HepG2 (cell line): Measurements from ENCODE around the gene PDGFB. TPM values are rescaled to one million over a fixed set of nuclear protein-coding genes. Genes with fewer than 3 reads are reported as not detected.
A peak's percentile ranks its signal among the peaks of the same experiment; 100 is the strongest.

Experiments
- DR1 ChIP-seq: sonication (generic); formaldehyde crosslinking; IDR thresholded peaks from 2 replicates; pipeline ENCODE4 v1.8.0; 2021; ENCODE audit warnings: mild to moderate bottlenecking, missing genetic modification reagents, inconsistent platforms
- FOXC1 ChIP-seq: sonication (generic); formaldehyde crosslinking; IDR thresholded peaks from 2 replicates; pipeline ENCODE4 v1.8.0; 2022; ENCODE audit warnings: mild to moderate bottlenecking, missing genetic modification reagents, borderline replicate concordance
- GZF1 ChIP-seq: sonication (generic); formaldehyde crosslinking; IDR thresholded peaks from 2 replicates; pipeline ENCODE4 v1.5.1; 2020; ENCODE audit warnings: mild to moderate bottlenecking, missing genetic modification reagents
- HMG20B ChIP-seq: conservative IDR thresholded peaks from 2 replicates; pipeline ENCODE4 v1.6.1; 2016; ENCODE audit warnings: missing genetic modification reagents, missing compliant biosample characterization
- HNRNPLL ChIP-seq: fragments of 200-400 bp; formaldehyde crosslinking; IDR thresholded peaks from 2 replicates; pipeline ENCODE4 v1.6.1; 2017; ENCODE audit warnings: mild to moderate bottlenecking, low read depth, low read length; ENCODE audit not compliant: poor library complexity, severe bottlenecking
- HOXA9 ChIP-seq: sonication (generic); formaldehyde crosslinking; IDR thresholded peaks from 2 replicates; pipeline ENCODE4 v1.8.1; 2022; ENCODE audit warnings: missing genetic modification reagents, mild to moderate bottlenecking, moderate library complexity, borderline replicate concordance
- JUND ChIP-seq: sonication (generic); formaldehyde crosslinking; IDR thresholded peaks from 2 replicates; pipeline ENCODE4 v1.8.0; 2022; ENCODE audit warnings: mild to moderate bottlenecking, missing genetic modification reagents
- KDM6A ChIP-seq: IDR thresholded peaks from 2 replicates; pipeline ENCODE4 v1.6.1; 2016; ENCODE audit warnings: low read depth
- MTF2 ChIP-seq: sonication (generic); formaldehyde crosslinking; IDR thresholded peaks from 2 replicates; pipeline ENCODE4 v1.5.0; 2020; ENCODE audit warnings: missing genetic modification reagents, borderline replicate concordance
- NCOA5 ChIP-seq: sonication (generic); formaldehyde crosslinking; IDR thresholded peaks from 2 replicates; pipeline ENCODE4 v1.4.0; 2020; ENCODE audit warnings: missing genetic modification reagents
- NFATC3 ChIP-seq: sonication (generic); formaldehyde crosslinking; IDR thresholded peaks from 2 replicates; pipeline ENCODE4 v1.5.1; 2020; ENCODE audit warnings: mild to moderate bottlenecking, missing genetic modification reagents
- POLR2AphosphoS5 ChIP-seq: IDR thresholded peaks from 2 replicates; pipeline ENCODE4 v1.6.1; 2012; ENCODE audit warnings: low read depth, low read length
- RCOR2 ChIP-seq: IDR thresholded peaks from 2 replicates; pipeline ENCODE4 v1.6.1; 2016; ENCODE audit warnings: missing biosample characterization, missing genetic modification reagents
- TARDBP ChIP-seq: sonication (generic); formaldehyde crosslinking; IDR thresholded peaks from 2 replicates; pipeline ENCODE4 v1.8.0; 2022; ENCODE audit warnings: mild to moderate bottlenecking, missing genetic modification reagents
- ZNF230 ChIP-seq: sonication (generic); formaldehyde crosslinking; IDR thresholded peaks from 2 replicates; pipeline ENCODE4 v1.4.0; 2020; ENCODE audit warnings: mild to moderate bottlenecking, missing genetic modification reagents
- ZNF510 ChIP-seq: sonication (generic); formaldehyde crosslinking; IDR thresholded peaks from 2 replicates; pipeline ENCODE4 v1.4.0; 2020; ENCODE audit warnings: low read depth, mild to moderate bottlenecking, missing genetic modification reagents
- ZNF570 ChIP-seq: sonication (generic); formaldehyde crosslinking; IDR thresholded peaks from 2 replicates; pipeline ENCODE4 v1.4.0; 2020; ENCODE audit warnings: mild to moderate bottlenecking, missing genetic modification reagents, borderline replicate concordance
- ZNF746 ChIP-seq: sonication (generic); formaldehyde crosslinking; IDR thresholded peaks from 2 replicates; pipeline ENCODE4 v1.8.0; 2022; ENCODE audit warnings: mild to moderate bottlenecking, missing genetic modification reagents
- polyA plus RNA-seq, 8 experiments: library from polyadenylated mRNA; depleted of rRNA in 3 of 8; stranded (reverse) in 7 of 8; unstranded in 1 of 8; fragments of >200 nt; fragmentation: Illumina TruSeq in 4 of 8; extraction: Trizol in 4 of 8; gene quantifications; 2 replicates each; pipeline versions ENCODE4 v1.2.1 to v1.2.3, GENCODE V29; 2011 to 2016; ENCODE audit warnings: low read depth in 4 of 8, missing spikeins in 1 of 8, mixed read lengths in 1 of 8; ENCODE audit not compliant: insufficient read depth in 1 of 8
- total RNA-seq, 5 experiments: library from RNA; depleted of rRNA; stranded (reverse); fragments of >200 nt; fragmentation: Illumina TruSeq; extraction: Trizol; gene quantifications; 2 replicates each; pipeline ENCODE4 v1.2.3, GENCODE V29; 2016; ENCODE audit warnings: low read depth in 1 of 5
- TF ChIP-seq, protein P1 (sequence below): sonication (generic); formaldehyde crosslinking; IDR thresholded peaks from 2 replicates; pipeline ENCODE4 v1.4.0; 2020; ENCODE audit warnings: missing genetic modification reagents
- TF ChIP-seq, protein P2 (sequence below): sonication (generic); formaldehyde crosslinking; IDR thresholded peaks from 2 replicates; pipeline ENCODE4 v1.4.0; 2020; ENCODE audit warnings: mild to moderate bottlenecking, missing genetic modification reagents, borderline replicate concordance
- TF ChIP-seq, protein P3 (sequence below): IDR thresholded peaks from 2 replicates; pipeline ENCODE4 v1.6.1; 2016; ENCODE audit warnings: low read depth
- TF ChIP-seq, protein P4 (sequence below): sonication (generic); formaldehyde crosslinking; IDR thresholded peaks from 2 replicates; pipeline ENCODE4 v1.5.0; 2020; ENCODE audit warnings: missing genetic modification reagents

The PDGFB gene
- total and polyA plus RNA-seq, 2 of the 13 experiments (the other 11 are each of a cell fraction or from before 2014, with no cell fraction given) = 1.4 to 10.1 TPM

DNA sequence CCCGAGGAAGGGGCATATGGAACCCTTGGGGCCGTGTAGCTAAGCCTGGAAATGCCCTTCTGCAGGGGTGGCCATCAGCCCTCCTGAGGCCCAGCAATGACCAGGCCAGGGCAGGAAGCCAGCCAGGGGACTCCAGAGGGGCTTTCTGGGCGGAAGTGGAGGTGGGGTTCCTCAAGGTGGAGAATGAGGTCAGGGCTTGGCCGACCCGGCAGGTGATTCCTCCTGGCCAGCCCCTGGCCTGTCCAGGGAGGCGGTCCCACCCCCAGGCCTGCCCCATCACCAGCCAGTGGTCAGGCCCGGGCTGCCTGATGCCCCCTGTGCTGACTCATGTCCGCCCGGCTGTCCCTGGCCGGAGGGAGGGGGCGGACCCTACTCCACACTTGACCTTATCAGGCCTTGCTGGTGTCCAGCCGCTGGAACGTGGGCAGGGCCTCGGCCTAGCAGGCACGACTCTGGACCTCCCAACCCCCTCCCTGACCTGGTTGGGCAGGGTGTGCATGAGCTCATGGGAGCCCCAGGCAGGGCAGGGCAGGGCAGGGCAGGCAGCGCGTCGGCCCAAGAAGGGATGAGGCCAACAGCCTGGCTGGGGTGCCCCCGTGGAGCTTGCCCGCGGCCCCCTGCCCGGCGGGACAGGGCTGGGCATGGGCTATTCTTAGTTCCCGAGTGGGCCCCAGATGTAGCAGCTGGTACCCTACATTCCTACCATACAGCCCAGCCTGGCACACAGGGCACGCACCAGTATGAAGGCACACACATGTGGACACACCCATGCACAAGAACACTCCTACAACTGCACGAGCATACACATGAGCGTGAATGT, 38.8 kb upstream of the PDGFB start (continued):
- TF ChIP-seq, protein P1, sequence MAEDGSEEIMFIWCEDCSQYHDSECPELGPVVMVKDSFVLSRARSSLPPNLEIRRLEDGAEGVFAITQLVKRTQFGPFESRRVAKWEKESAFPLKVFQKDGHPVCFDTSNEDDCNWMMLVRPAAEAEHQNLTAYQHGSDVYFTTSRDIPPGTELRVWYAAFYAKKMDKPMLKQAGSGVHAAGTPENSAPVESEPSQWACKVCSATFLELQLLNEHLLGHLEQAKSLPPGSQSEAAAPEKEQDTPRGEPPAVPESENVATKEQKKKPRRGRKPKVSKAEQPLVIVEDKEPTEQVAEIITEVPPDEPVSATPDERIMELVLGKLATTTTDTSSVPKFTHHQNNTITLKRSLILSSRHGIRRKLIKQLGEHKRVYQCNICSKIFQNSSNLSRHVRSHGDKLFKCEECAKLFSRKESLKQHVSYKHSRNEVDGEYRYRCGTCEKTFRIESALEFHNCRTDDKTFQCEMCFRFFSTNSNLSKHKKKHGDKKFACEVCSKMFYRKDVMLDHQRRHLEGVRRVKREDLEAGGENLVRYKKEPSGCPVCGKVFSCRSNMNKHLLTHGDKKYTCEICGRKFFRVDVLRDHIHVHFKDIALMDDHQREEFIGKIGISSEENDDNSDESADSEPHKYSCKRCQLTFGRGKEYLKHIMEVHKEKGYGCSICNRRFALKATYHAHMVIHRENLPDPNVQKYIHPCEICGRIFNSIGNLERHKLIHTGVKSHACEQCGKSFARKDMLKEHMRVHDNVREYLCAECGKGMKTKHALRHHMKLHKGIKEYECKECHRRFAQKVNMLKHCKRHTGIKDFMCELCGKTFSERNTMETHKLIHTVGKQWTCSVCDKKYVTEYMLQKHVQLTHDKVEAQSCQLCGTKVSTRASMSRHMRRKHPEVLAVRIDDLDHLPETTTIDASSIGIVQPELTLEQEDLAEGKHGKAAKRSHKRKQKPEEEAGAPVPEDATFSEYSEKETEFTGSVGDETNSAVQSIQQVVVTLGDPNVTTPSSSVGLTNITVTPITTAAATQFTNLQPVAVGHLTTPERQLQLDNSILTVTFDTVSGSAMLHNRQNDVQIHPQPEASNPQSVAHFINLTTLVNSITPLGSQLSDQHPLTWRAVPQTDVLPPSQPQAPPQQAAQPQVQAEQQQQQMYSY (CRISPR knock-in tag) = no peak
- TF ChIP-seq FOXC1 (CRISPR knock-in tag) = no peak
- TF ChIP-seq HNRNPLL = peak; percentile 33
- TF ChIP-seq HMG20B (CRISPR knock-in tag) = 0 out of 2 replicates have a peak, but pooled peaks have one; percentile 68
- no peak for TF ChIP-seq NCOA5
- TF ChIP-seq DR1 (CRISPR knock-in tag) = no peak
- TF ChIP-seq ZNF746 = 0 out of 2 replicates have a peak, but pooled peaks have one; percentile 41
- 0 out of 2 replicates have a peak, but pooled peaks have one; percentile 38 for TF ChIP-seq GZF1 (CRISPR knock-in tag)
- TF ChIP-seq POLR2AphosphoS5 = no peak
- TF ChIP-seq, protein P2, sequence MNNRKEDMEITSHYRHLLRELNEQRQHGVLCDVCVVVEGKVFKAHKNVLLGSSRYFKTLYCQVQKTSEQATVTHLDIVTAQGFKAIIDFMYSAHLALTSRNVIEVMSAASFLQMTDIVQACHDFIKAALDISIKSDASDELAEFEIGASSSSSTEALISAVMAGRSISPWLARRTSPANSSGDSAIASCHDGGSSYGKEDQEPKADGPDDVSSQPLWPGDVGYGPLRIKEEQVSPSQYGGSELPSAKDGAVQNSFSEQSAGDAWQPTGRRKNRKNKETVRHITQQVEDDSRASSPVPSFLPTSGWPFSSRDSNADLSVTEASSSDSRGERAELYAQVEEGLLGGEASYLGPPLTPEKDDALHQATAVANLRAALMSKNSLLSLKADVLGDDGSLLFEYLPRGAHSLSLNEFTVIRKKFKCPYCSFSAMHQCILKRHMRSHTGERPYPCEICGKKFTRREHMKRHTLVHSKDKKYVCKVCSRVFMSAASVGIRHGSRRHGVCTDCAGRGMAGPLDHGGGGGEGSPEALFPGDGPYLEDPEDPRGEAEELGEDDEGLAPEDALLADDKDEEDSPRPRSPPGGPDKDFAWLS (CRISPR knock-in tag) = no peak
- TF ChIP-seq, protein P3, sequence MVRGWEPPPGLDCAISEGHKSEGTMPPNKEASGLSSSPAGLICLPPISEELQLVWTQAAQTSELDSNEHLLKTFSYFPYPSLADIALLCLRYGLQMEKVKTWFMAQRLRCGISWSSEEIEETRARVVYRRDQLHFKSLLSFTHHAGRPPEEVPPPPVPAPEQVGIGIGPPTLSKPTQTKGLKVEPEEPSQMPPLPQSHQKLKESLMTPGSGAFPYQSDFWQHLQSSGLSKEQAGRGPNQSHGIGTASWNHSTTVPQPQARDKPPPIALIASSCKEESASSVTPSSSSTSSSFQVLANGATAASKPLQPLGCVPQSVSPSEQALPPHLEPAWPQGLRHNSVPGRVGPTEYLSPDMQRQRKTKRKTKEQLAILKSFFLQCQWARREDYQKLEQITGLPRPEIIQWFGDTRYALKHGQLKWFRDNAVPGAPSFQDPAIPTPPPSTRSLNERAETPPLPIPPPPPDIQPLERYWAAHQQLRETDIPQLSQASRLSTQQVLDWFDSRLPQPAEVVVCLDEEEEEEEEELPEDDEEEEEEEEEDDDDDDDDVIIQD (CRISPR knock-in tag) = peak; percentile 60; the same call in 1 of the 2 replicates
- TF ChIP-seq ZNF230 (CRISPR knock-in tag) = peak; percentile 63; the same call in 1 of the 2 replicates
- TF ChIP-seq RCOR2 (CRISPR knock-in tag) = 0 out of 2 replicates have a peak, but pooled peaks have one; percentile 19
- TF ChIP-seq, protein P4, sequence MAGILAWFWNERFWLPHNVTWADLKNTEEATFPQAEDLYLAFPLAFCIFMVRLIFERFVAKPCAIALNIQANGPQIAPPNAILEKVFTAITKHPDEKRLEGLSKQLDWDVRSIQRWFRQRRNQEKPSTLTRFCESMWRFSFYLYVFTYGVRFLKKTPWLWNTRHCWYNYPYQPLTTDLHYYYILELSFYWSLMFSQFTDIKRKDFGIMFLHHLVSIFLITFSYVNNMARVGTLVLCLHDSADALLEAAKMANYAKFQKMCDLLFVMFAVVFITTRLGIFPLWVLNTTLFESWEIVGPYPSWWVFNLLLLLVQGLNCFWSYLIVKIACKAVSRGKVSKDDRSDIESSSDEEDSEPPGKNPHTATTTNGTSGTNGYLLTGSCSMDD = no peak
- peak; percentile 94; the same call in 1 of the 2 replicates for TF ChIP-seq TARDBP (CRISPR knock-in tag)
- no peak for TF ChIP-seq HOXA9
- TF ChIP-seq NFATC3 = no peak
- peak; percentile 93 for TF ChIP-seq JUND (CRISPR knock-in tag)
- TF ChIP-seq MTF2 (CRISPR knock-in tag) = no peak
- peak; percentile 36; the same call in 1 of the 2 replicates for TF ChIP-seq ZNF510 (CRISPR knock-in tag)
- TF ChIP-seq KDM6A = peak; percentile 60; the same call in 1 of the 2 replicates
- no peak; the same call in 1 of the 2 replicates for TF ChIP-seq ZNF570
